ENCODE data around the gene CCDC112.

Gene CCDC112, protein sequence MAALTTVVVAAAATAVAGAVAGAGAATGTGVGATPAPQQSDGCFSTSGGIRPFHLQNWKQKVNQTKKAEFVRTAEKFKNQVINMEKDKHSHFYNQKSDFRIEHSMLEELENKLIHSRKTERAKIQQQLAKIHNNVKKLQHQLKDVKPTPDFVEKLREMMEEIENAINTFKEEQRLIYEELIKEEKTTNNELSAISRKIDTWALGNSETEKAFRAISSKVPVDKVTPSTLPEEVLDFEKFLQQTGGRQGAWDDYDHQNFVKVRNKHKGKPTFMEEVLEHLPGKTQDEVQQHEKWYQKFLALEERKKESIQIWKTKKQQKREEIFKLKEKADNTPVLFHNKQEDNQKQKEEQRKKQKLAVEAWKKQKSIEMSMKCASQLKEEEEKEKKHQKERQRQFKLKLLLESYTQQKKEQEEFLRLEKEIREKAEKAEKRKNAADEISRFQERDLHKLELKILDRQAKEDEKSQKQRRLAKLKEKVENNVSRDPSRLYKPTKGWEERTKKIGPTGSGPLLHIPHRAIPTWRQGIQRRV

GRCh38 chr5:115296124-115297022 lies at the start of gene CCDC112:
Gene CCDC112 (minus strand): TSS chr5:115296654. CDS start chr5:115296543, 111 bp downstream.
- no peak for TF ChIP-seq CTCF (conservative IDR thresholded peaks at IDR 0.05; ENCODE audit: low read length)
- H3K4me3 ChIP-seq (ENCODE audit: low read length), result peak within 1 kb of the TSS; percentile 71
- peak; percentile 76 for DNase-seq (ENCODE audit: low read depth)

- no peak overlapping the region for H3K4me3 ChIP-seq (ENCODE audit: low read length)
- no peak for DNase-seq (ENCODE audit: low read depth)
- TF ChIP-seq CTCF (conservative IDR thresholded peaks at IDR 0.05; ENCODE audit: low read length), result no peak
Observed at GRCh38 chr5:115345344-115345743, 48.9 kb upstream of the CCDC112 start.

GRCh38 chr5:115343855-115344254 lies 47.4 kb upstream of the CCDC112 start:
- peak; percentile 64 for DNase-seq (ENCODE audit: low read depth)
- TF ChIP-seq CTCF (conservative IDR thresholded peaks at IDR 0.05; ENCODE audit: low read length), result no peak
- no peak overlapping the region for H3K4me3 ChIP-seq (ENCODE audit: low read length)

DNA sequence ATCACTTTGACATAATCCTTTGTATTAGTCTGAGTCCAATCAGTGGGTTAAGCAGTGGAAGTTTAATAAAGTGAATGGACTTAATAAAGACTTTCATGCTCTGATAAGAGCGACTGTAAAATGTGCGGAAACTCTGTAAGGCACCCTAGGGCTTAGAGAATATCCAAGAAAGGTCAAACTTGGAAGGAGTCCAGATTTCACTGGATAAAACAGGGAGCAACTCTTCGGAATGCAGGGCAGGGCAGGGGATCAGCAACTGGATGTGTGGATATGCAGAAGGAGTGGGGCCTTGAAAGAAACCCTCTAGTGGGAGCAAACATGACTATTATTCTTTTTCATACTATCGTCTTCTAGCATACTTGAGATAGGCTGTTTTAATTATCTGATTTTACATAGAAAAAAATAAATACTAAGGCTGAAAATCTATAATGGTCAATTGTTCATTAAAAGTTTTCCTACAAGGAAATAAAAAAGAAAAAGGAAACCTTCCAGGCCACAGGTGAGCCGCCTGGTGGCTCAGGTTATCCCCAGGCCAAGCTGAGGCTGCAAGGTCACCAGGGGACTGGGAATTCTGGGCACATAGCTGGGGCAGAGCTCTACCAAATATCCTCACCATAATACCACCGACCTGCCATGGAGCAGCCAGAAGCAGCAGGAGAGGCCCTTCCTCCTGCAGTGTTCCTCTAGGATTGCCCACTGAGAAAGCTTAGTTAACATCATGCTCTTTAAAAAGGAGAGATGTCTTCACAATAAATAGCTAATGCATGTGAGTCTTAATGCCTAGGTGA lies 46.3 kb upstream of the CCDC112 start:
- no peak overlapping the region for H3K4me3 ChIP-seq (ENCODE audit: low read length)
- TF ChIP-seq CTCF (conservative IDR thresholded peaks at IDR 0.05; ENCODE audit: low read length), result no peak
- DNase-seq (ENCODE audit: low read depth), result no peak

- no peak overlapping the region for H3K4me3 ChIP-seq (ENCODE audit: low read length)
- DNase-seq (ENCODE audit: low read depth), result no peak
- TF ChIP-seq CTCF (conservative IDR thresholded peaks at IDR 0.05; ENCODE audit: low read length), result no peak
Observed at GRCh38 chr5:115341745-115342144, 45.3 kb upstream of the CCDC112 start.

GRCh38 chr5:115338851-115339250 lies 42.4 kb upstream of the CCDC112 start:
- DNase-seq (ENCODE audit: low read depth), result no peak
- no peak overlapping the region for H3K4me3 ChIP-seq (ENCODE audit: low read length)
- TF ChIP-seq CTCF (conservative IDR thresholded peaks at IDR 0.05; ENCODE audit: low read length), result no peak
